ENCODE results near the gene SMOC2. TPM values are rescaled to one million over a fixed set of nuclear protein-coding genes. Genes with fewer than 3 reads are reported as not detected.

The SMOC2 gene
- total and polyA plus RNA-seq, 2 donors (not counting 1 experiment from before 2014, with no cell fraction given) = 0.37 TPM; not detected in 1

DNA sequence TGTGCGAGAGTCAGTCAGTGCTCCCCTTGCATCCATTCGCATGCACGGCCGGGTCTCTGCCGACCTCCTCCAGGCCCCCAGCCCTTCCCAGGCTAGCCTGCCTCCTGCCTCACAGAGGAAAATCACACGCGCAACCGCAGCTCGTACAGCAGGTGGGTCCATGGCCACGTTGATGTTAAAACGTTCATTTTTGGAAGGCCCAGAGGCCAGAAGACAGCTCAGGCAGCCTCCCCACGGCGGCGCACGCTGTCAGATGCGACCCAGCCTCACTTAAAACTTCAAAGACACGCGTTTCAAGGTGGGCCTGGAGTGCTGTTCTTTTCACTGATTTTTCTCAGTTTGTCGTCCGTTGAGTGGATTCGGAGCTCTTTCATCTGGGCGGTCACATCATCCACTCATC is 276.5 kb downstream of the SMOC2 start:
- POLR2A ChIA-PET = no interaction called here
- Histone ChIP-seq H3K4me3 (ENCODE audit: control extremely low read depth in 1 of 5, extremely low read depth in 1 of 5, insufficient read depth in 1 of 5, low read depth in 2 of 5, low read length in 4 of 5) (no peak overlapping the region), H3K79me2 (ENCODE audit: control insufficient read depth, insufficient read depth, low read length) (no peaks in the 10 kb centered on the region), H4K20me1 (ENCODE audit: control insufficient read depth, insufficient read depth, low read length, poor library complexity, severe bottlenecking) (no peaks in the 10 kb centered on the region), H3K27ac (ENCODE audit: low read length in 2 of 2) (no peak overlapping the region), H3K9ac (ENCODE audit: low read length) (no peak overlapping the region), H3K9me3 (ENCODE audit: control extremely low read depth in 1 of 3, control insufficient read depth in 2 of 3, insufficient read depth in 1 of 3, low read length in 2 of 3) (peaks cover 0 to 26% (median 0%) of the 10 kb centered on the region in 3 donors), H3K4me2 (replicated peaks; ENCODE audit: low read depth, low read length, poor library complexity, severe bottlenecking) (no peak overlapping the region), H3K27me3 (replicated peaks in 1 of 4; ENCODE audit: control extremely low read depth in 1 of 4, control insufficient read depth in 3 of 4, insufficient read depth in 4 of 4, low read length in 3 of 4) (no peaks in the 10 kb centered on the region), H2AFZ (ENCODE audit: insufficient read depth, low read depth, low read length, poor library complexity, severe bottlenecking) (no peak overlapping the region), H3K36me3 (replicated peaks in 1 of 2; ENCODE audit: control extremely low read depth in 1 of 2, control insufficient read depth in 1 of 2, extremely low read depth in 1 of 2, insufficient read depth in 2 of 2, low read length in 1 of 2) (no peaks in the 10 kb centered on the region), H3K4me1 (ENCODE audit: control insufficient read depth in 2 of 2, insufficient read depth in 2 of 2, low read length in 2 of 2) (no peaks in the 10 kb centered on the region)
- 93% methylated on average over 22 of the region's 22 CpGs for WGBS (ENCODE audit: insufficient coverage)
- Mint-ChIP-seq H3K27me3 (no peaks in the 10 kb centered on the region), H3K4me1 (no peaks in the 10 kb centered on the region), H3K9me3 (ENCODE audit: insufficient read depth) (peaks cover 2% of the 10 kb centered on the region), H3K4me3 (no peak overlapping the region), H3K27ac (no peak overlapping the region)
- TF ChIP-seq, protein P1, sequence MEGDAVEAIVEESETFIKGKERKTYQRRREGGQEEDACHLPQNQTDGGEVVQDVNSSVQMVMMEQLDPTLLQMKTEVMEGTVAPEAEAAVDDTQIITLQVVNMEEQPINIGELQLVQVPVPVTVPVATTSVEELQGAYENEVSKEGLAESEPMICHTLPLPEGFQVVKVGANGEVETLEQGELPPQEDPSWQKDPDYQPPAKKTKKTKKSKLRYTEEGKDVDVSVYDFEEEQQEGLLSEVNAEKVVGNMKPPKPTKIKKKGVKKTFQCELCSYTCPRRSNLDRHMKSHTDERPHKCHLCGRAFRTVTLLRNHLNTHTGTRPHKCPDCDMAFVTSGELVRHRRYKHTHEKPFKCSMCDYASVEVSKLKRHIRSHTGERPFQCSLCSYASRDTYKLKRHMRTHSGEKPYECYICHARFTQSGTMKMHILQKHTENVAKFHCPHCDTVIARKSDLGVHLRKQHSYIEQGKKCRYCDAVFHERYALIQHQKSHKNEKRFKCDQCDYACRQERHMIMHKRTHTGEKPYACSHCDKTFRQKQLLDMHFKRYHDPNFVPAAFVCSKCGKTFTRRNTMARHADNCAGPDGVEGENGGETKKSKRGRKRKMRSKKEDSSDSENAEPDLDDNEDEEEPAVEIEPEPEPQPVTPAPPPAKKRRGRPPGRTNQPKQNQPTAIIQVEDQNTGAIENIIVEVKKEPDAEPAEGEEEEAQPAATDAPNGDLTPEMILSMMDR (IDR thresholded peaks at IDR 0.05) = no peak
- no peak for TF ChIP-seq EZH2 (IDR thresholded peaks at IDR 0.05; ENCODE audit: borderline replicate concordance, insufficient read depth, low read depth, low read length, poor library complexity, severe bottlenecking)
- CTCF ChIA-PET = no interaction called here
- no peak for ATAC-seq (ENCODE audit: low read depth)
- intact Hi-C loops (cut with micrococcal nuclease) = no loop called here
- no peak for DNase-seq

Other genes starting within 250 kb of the SMOC2 start
- gene DACT2, start 121.4 kb upstream of the SMOC2 start, total RNA-seq = not detected in 2 replicates
- not detected in 2 replicates for gene DACT2, start 121.4 kb upstream of the SMOC2 start, polyA plus RNA-seq

Measured in B cell (primary cell).